Activated CD4-positive, alpha-beta T cell treated with anti-CD3 and anti-CD28 coated beads, Interleukin-2, amount 50 U/mL, for 24 hours (primary cell): ENCODE measurements around the gene GCSH.

ENCODE experiments used
- DNase-seq, 2 donors: peaks; one replicate each; pipeline ENCODE4 v3.0.0-alpha.2; 2020; ENCODE audit warnings: low read depth in 1 of 2, low spot score in 1 of 2

The GCSH gene

GRCh38 chr16:81105946-81106345 lies 9.8 kb upstream of the GCSH start:
- DNase-seq = no peak

GRCh38 chr16:81101702-81102101 lies 5.5 kb upstream of the GCSH start:
- no peak for DNase-seq

GRCh38 chr16:81099958-81100357 lies 3.8 kb upstream of the GCSH start:
- no peak for DNase-seq

GRCh38 chr16:81097230-81097629 lies 1.0 kb upstream of the GCSH start:
- DNase-seq = no peak

GRCh38 chr16:81096715-81097208 lies 567 bp upstream of the GCSH start:
- DNase-seq = peak in 1 of 2 donors; percentile 2

GRCh38 chr16:81095653-81095952 lies 592 bp downstream of the GCSH start:
- peak in 1 of 2 donors; percentile 1 for DNase-seq

GRCh38 chr16:81094771-81095251 lies 1.4 kb downstream of the GCSH start:
- DNase-seq = no peak

- DNase-seq = no peak
Observed at GRCh38 chr16:81088836-81089235, 7.4 kb downstream of the GCSH start.

GRCh38 chr16:81081014-81081413 lies 15.2 kb downstream of the GCSH start:
- no peak for DNase-seq

- no peak for DNase-seq
Observed at GRCh38 chr16:81080233-81080632, 16.0 kb downstream of the GCSH start.

GRCh38 chr16:81077076-81077940 lies 18.9 kb downstream of the GCSH start, which contains the start of gene C16orf46:
Gene C16orf46 (minus strand): TSS chr16:81077238. CDS start chr16:81063955, 13,283 bp downstream.
- DNase-seq = peak; percentile 96 to 98

- DNase-seq = peak; percentile 87 to 95
Observed at GRCh38 chr16:81076566-81077075, 19.6 kb downstream of the GCSH start.

GRCh38 chr16:81073560-81074330 lies 22.4 kb downstream of the GCSH start:
- no peak for DNase-seq

- no peak for DNase-seq
Observed at GRCh38 chr16:81071805-81072204, 24.4 kb downstream of the GCSH start.

GRCh38 chr16:81070979-81071378 lies 25.2 kb downstream of the GCSH start:
- DNase-seq = no peak

GRCh38 chr16:81069063-81069462 lies 27.1 kb downstream of the GCSH start:
- DNase-seq = no peak

GRCh38 chr16:81067166-81067565 lies 29.0 kb downstream of the GCSH start:
- DNase-seq = no peak

GRCh38 chr16:81066681-81067080 lies 29.5 kb downstream of the GCSH start:
- no peak for DNase-seq

- no peak for DNase-seq
Observed at GRCh38 chr16:81061871-81062608, 34.2 kb downstream of the GCSH start.

- no peak for DNase-seq
Observed at GRCh38 chr16:81061307-81061640, 34.9 kb downstream of the GCSH start.
